SK-N-SH (cell line): ENCODE measurements around the gene IL10RA. TPM values are rescaled to one million over a fixed set of nuclear protein-coding genes. Genes with fewer than 3 reads are reported as not detected.

Source experiments
- CTCF ChIA-PET: fragments of 300-600, 350-600 bp; formaldehyde crosslinking; extraction: SDS; loops from one replicate; lab custom pipeline; 2021; lab: Yijun Ruan, JAX
- POLR2A ChIA-PET: fragments of 350-600 bp; sonication (Branson Sonifier 250); formaldehyde crosslinking; extraction: SDS; loops from one replicate; lab custom pipeline; 2020; ENCODE audit warnings: antibody characterized with exemption, inconsistent platforms; lab: Yijun Ruan, JAX
- DNase-seq: peaks from one replicate; pipeline ENCODE4 v3.0.0; 2012
- H2AFZ ChIP-seq: fragments of 200-600 bp; sonication (generic); 2 replicates; pipeline ENCODE4 v1.8.1; 2016; ENCODE audit warnings: antibody characterized with exemption, mild to moderate bottlenecking, low read depth
- H3F3A ChIP-seq: fragments of 200-600 bp; sonication (generic); replicated peaks from 2 replicates; pipeline ENCODE3; 2016; ENCODE audit warnings: antibody characterized with exemption, mild to moderate bottlenecking; ENCODE audit not compliant: insufficient read depth
- H3K27ac ChIP-seq, 2 experiments: fragments of 200-500 bp in 1 of 2; fragments of 200-600 bp in 1 of 2; sonication (Bioruptor generic) in 1 of 2; sonication (generic), shearing (Covaris generic) in 1 of 2; 2 replicates each; pipeline versions ENCODE4 v1.5.1 to v1.6.1; 2014 to 2016; ENCODE audit warnings: low read depth in 2 of 2, inconsistent platforms in 1 of 2, low read length in 1 of 2, mild to moderate bottlenecking in 1 of 2, mixed read lengths in 1 of 2
- H3K27me3 ChIP-seq: fragments of 200-600 bp; sonication (generic), shearing (Covaris generic); 2 replicates; pipeline ENCODE4 v1.6.1; 2016; ENCODE audit warnings: mixed run types; ENCODE audit not compliant: insufficient read depth
- H3K36me3 ChIP-seq, 2 experiments: fragments of 200-500 bp in 1 of 2; fragments of 200-600 bp in 1 of 2; sonication (Bioruptor generic) in 1 of 2; sonication (generic) in 1 of 2; replicated peaks in 1 of 2; 2 replicates each; pipeline versions ENCODE3 to v1.5.1; 2014 to 2016; ENCODE audit warnings: low read length in 1 of 2, mild to moderate bottlenecking in 1 of 2; ENCODE audit not compliant: insufficient read depth in 2 of 2, control insufficient read depth in 1 of 2
- H3K4me1 ChIP-seq, 2 experiments: fragments of 200-500 bp in 1 of 2; fragments of 200-600 bp in 1 of 2; sonication (Bioruptor generic) in 1 of 2; sonication (generic), shearing (Covaris generic) in 1 of 2; 2 replicates each; pipeline versions ENCODE4 v1.5.1 to v1.6.1; 2014 to 2016; ENCODE audit warnings: low read depth in 1 of 2, low read length in 1 of 2, mixed run types in 1 of 2; ENCODE audit not compliant: insufficient read depth in 2 of 2, control insufficient read depth in 1 of 2
- H3K4me2 ChIP-seq: fragments of 200-600 bp; sonication (generic), shearing (Covaris generic); 2 replicates; pipeline ENCODE4 v1.6.1; 2017; ENCODE audit warnings: mixed run types
- H3K4me3 ChIP-seq, 2 experiments: fragments of 200-500 bp in 1 of 2; fragments of 200-600 bp in 1 of 2; sonication (Bioruptor generic) in 1 of 2; sonication (generic), shearing (Covaris generic) in 1 of 2; 2 replicates each; pipeline versions ENCODE4 v1.5.1 to v1.8.1; 2014 to 2016; ENCODE audit warnings: low read depth in 2 of 2, inconsistent platforms in 1 of 2, low read length in 1 of 2, mild to moderate bottlenecking in 1 of 2, mixed read lengths in 1 of 2, moderate library complexity in 1 of 2
- H3K79me2 ChIP-seq: fragments of 200-600 bp; sonication (generic); 2 replicates; pipeline ENCODE4 v1.8.1; 2017; ENCODE audit warnings: mild to moderate bottlenecking; ENCODE audit not compliant: insufficient read depth
- H3K9ac ChIP-seq: fragments of 200-600 bp; sonication (generic); 2 replicates; pipeline ENCODE4 v1.6.1; 2017; ENCODE audit warnings: mixed run types
- H3K9me2 ChIP-seq: fragments of 200-600 bp; sonication (generic); 2 replicates; pipeline ENCODE4 v1.6.1; 2017; ENCODE audit warnings: mixed run types
- H3K9me3 ChIP-seq: fragments of 200-600 bp; sonication (generic); 2 replicates; pipeline ENCODE4 v1.6.1; 2017; ENCODE audit warnings: mixed run types, mild to moderate bottlenecking, moderate library complexity
- H4K20me1 ChIP-seq: fragments of 200-600 bp; sonication (generic); 2 replicates; pipeline ENCODE4 v1.6.1; 2017; ENCODE audit warnings: mild to moderate bottlenecking, mixed run types; ENCODE audit not compliant: insufficient read depth
- EP300 ChIP-seq, 2 experiments: IDR thresholded peaks; 2 replicates each; pipeline versions ENCODE4 v1.4.0 to v1.6.1; 2012; ENCODE audit warnings: borderline replicate concordance in 1 of 2, low read depth in 1 of 2, low read length in 1 of 2
- EZH2phosphoT487 ChIP-seq: fragments of 200-600 bp; sonication (generic); IDR thresholded peaks from 2 replicates; pipeline ENCODE4 v1.6.1; 2017; ENCODE audit warnings: low read depth, mixed run types, mild to moderate bottlenecking, antibody characterized with exemption, moderate library complexity, borderline replicate concordance
- GATA2 ChIP-seq: sonication (generic); formaldehyde crosslinking; IDR thresholded peaks from 2 replicates; pipeline ENCODE4 v1.5.0; 2020; ENCODE audit warnings: mild to moderate bottlenecking, missing genetic modification reagents
- MAX ChIP-seq: IDR thresholded peaks from 2 replicates; pipeline ENCODE4 v1.4.0; 2012; ENCODE audit warnings: low read depth
- MXI1 ChIP-seq: IDR thresholded peaks from 2 replicates; pipeline ENCODE4 v1.6.1; 2012; ENCODE audit warnings: mild to moderate bottlenecking, low read depth, low read length, improper control_type of control experiment
- NFIC ChIP-seq: IDR thresholded peaks from 2 replicates; pipeline ENCODE4 v1.4.0; 2012; ENCODE audit warnings: borderline replicate concordance
- PBX3 ChIP-seq: IDR thresholded peaks from 2 replicates; pipeline ENCODE4; 2012
- POLR2AphosphoS5 ChIP-seq: IDR thresholded peaks from 2 replicates; pipeline ENCODE4 v1.6.1; 2012; ENCODE audit warnings: low read depth, low read length
- RAD21 ChIP-seq: IDR thresholded peaks from 2 replicates; pipeline ENCODE4 v1.6.1; 2012; ENCODE audit warnings: mild to moderate bottlenecking, low read length
- RXRA ChIP-seq: IDR thresholded peaks from 2 replicates; pipeline ENCODE4 v1.4.0; 2012; ENCODE audit warnings: low read depth, mild to moderate bottlenecking, borderline replicate concordance
- SIN3A ChIP-seq: IDR thresholded peaks from 2 replicates; pipeline ENCODE4 v1.6.1; 2012; ENCODE audit warnings: low read depth, mild to moderate bottlenecking, low read length, moderate library complexity, borderline replicate concordance
- SMC3 ChIP-seq: IDR thresholded peaks from 2 replicates; pipeline ENCODE4 v1.6.1; 2012; ENCODE audit warnings: low read depth, low read length, improper control_type of control experiment
- TCF12 ChIP-seq: IDR thresholded peaks from 2 replicates; pipeline ENCODE4 v1.4.0; 2012
- TEAD4 ChIP-seq: IDR thresholded peaks from 2 replicates; pipeline ENCODE4 v1.4.0; 2012; ENCODE audit warnings: mild to moderate bottlenecking, borderline replicate concordance; ENCODE audit not compliant: insufficient read depth
- YY1 ChIP-seq: IDR thresholded peaks from 2 replicates; pipeline ENCODE4 v1.4.0; 2012; ENCODE audit warnings: low read depth, mild to moderate bottlenecking
- WGBS: methylation state at CpG from one replicate; pipeline ENCODE4 v1.1.6; 2017; ENCODE audit warnings: low lambda C conversion rate; 5-methylcytosine and 5-hydroxymethylcytosine counted together
- polyA plus RNA-seq, 3 experiments: library from polyadenylated mRNA; depleted of rRNA; stranded (reverse); fragments of >200 nt; gene quantifications; 2 replicates each; pipeline ENCODE4 v1.2.3, GENCODE V29; 2012
- TF ChIP-seq, protein P1 (sequence below): IDR thresholded peaks from 2 replicates; pipeline ENCODE4 v1.4.0; 2012; ENCODE audit warnings: low read depth, borderline replicate concordance
- TF ChIP-seq, protein P2 (sequence below): IDR thresholded peaks from 2 replicates; pipeline ENCODE4 v1.6.1; 2012; ENCODE audit warnings: mild to moderate bottlenecking, low read depth, low read length, moderate library complexity
- TF ChIP-seq, protein P3 (sequence below): fragments of 150-350 bp; IDR thresholded peaks from 2 replicates; pipeline ENCODE4 v1.6.1; 2016; ENCODE audit warnings: mild to moderate bottlenecking, low read depth, low read length

IL10RA gene
- polyA plus RNA-seq, 1 of the 3 experiments (the other 2 are of a cell fraction) = not detected

- no peak overlapping the region for H3K4me2 ChIP-seq
- H3K4me3 ChIP-seq = no peak overlapping the region
- no peaks in the 10 kb centered on the region for H3K9me3 ChIP-seq
- H3K79me2 ChIP-seq = no peaks in the 10 kb centered on the region
- WGBS = 76% methylated on average over 15 of the region's 15 CpGs
- no peak overlapping the region for H3K27ac ChIP-seq
- no peak overlapping the region for H3K9ac ChIP-seq
- H2AFZ ChIP-seq = no peak overlapping the region
- H3K4me1 ChIP-seq = peaks cover 0 to 7% of the 10 kb centered on the region in 2 experiments; a peak in 1 of 4 replicates
- ChIA-PET CTCF (interaction anchor here (0.9 to 1.7 kb wide), 4 partner anchors 9 to 170 kb away, joined by 3 to 6 read pairs (median 4); no protein-coding TSS in a partner anchor), POLR2A (no interaction called here)
- no peaks in the 10 kb centered on the region for H3K9me2 ChIP-seq
- DNase-seq = no peak
- TF ChIP-seq POLR2AphosphoS5 (no peak), RXRA (no peak), EZH2phosphoT487 (no peak), YY1 (no peak), SIN3A (no peak)
- H3K36me3 ChIP-seq = no peaks in the 10 kb centered on the region
- no peaks in the 10 kb centered on the region for H3F3A ChIP-seq
- peaks cover 9% of the 10 kb centered on the region; the same call in 1 of the 2 replicates for H3K27me3 ChIP-seq
- no peaks in the 10 kb centered on the region for H4K20me1 ChIP-seq
Observed at GRCh38 chr11:117986981-117987574, 884 bp downstream of the IL10RA start.

- ChIA-PET POLR2A (no interaction called here), CTCF (interaction anchor here (0.7 to 1.8 kb wide), 4 partner anchors 64 to 563 kb away, joined by 3 to 7 read pairs (median 4); no protein-coding TSS in a partner anchor)
- H4K20me1 ChIP-seq = no peaks in the 10 kb centered on the region
- no peaks in the 10 kb centered on the region for H3K9me2 ChIP-seq
- no peaks in the 10 kb centered on the region for H3K9me3 ChIP-seq
- no peak overlapping the region for H3K27ac ChIP-seq
- H3F3A ChIP-seq = no peaks in the 10 kb centered on the region
- no peak overlapping the region for H3K4me2 ChIP-seq
- peaks cover 9% of the 10 kb centered on the region; the same call in 1 of the 2 replicates for H3K27me3 ChIP-seq
- no peak overlapping the region for H3K9ac ChIP-seq
- H3K4me1 ChIP-seq = peaks cover 0 to 7% of the 10 kb centered on the region in 2 experiments; a peak in 1 of 4 replicates
- H3K79me2 ChIP-seq = no peaks in the 10 kb centered on the region
- no peak overlapping the region for H2AFZ ChIP-seq
- 77% methylated on average over 11 of the region's 13 CpGs for WGBS
- no peaks in the 10 kb centered on the region for H3K36me3 ChIP-seq
- no peak overlapping the region for H3K4me3 ChIP-seq
- no peak for DNase-seq
- TF ChIP-seq NFIC (no peak), GATA2 (CRISPR knock-in tag) (no peak), PBX3 (no peak), SMC3 (no peak), MXI1 (no peak), RAD21 (no peak), TCF12 (no peak), MAX (no peak), TEAD4 (no peak), YY1 (no peak), EP300 (IDR thresholded peaks at IDR 0.05; ENCODE audit: borderline replicate concordance in 1 of 2, low read depth in 1 of 2, low read length in 1 of 2) (no peak)
- TF ChIP-seq, protein P1, sequence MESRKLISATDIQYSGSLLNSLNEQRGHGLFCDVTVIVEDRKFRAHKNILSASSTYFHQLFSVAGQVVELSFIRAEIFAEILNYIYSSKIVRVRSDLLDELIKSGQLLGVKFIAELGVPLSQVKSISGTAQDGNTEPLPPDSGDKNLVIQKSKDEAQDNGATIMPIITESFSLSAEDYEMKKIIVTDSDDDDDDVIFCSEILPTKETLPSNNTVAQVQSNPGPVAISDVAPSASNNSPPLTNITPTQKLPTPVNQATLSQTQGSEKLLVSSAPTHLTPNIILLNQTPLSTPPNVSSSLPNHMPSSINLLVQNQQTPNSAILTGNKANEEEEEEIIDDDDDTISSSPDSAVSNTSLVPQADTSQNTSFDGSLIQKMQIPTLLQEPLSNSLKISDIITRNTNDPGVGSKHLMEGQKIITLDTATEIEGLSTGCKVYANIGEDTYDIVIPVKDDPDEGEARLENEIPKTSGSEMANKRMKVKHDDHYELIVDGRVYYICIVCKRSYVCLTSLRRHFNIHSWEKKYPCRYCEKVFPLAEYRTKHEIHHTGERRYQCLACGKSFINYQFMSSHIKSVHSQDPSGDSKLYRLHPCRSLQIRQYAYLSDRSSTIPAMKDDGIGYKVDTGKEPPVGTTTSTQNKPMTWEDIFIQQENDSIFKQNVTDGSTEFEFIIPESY = no peak
- TF ChIP-seq, protein P2, sequence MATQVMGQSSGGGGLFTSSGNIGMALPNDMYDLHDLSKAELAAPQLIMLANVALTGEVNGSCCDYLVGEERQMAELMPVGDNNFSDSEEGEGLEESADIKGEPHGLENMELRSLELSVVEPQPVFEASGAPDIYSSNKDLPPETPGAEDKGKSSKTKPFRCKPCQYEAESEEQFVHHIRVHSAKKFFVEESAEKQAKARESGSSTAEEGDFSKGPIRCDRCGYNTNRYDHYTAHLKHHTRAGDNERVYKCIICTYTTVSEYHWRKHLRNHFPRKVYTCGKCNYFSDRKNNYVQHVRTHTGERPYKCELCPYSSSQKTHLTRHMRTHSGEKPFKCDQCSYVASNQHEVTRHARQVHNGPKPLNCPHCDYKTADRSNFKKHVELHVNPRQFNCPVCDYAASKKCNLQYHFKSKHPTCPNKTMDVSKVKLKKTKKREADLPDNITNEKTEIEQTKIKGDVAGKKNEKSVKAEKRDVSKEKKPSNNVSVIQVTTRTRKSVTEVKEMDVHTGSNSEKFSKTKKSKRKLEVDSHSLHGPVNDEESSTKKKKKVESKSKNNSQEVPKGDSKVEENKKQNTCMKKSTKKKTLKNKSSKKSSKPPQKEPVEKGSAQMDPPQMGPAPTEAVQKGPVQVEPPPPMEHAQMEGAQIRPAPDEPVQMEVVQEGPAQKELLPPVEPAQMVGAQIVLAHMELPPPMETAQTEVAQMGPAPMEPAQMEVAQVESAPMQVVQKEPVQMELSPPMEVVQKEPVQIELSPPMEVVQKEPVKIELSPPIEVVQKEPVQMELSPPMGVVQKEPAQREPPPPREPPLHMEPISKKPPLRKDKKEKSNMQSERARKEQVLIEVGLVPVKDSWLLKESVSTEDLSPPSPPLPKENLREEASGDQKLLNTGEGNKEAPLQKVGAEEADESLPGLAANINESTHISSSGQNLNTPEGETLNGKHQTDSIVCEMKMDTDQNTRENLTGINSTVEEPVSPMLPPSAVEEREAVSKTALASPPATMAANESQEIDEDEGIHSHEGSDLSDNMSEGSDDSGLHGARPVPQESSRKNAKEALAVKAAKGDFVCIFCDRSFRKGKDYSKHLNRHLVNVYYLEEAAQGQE = no peak
- TF ChIP-seq, protein P3, sequence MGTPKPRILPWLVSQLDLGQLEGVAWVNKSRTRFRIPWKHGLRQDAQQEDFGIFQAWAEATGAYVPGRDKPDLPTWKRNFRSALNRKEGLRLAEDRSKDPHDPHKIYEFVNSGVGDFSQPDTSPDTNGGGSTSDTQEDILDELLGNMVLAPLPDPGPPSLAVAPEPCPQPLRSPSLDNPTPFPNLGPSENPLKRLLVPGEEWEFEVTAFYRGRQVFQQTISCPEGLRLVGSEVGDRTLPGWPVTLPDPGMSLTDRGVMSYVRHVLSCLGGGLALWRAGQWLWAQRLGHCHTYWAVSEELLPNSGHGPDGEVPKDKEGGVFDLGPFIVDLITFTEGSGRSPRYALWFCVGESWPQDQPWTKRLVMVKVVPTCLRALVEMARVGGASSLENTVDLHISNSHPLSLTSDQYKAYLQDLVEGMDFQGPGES = no peak
Observed at GRCh38 chr11:117989351-117990102, 3.3 kb downstream of the IL10RA start.
